NCI-H187 treated with DMSO at 0.1 percent for 48 hours (cell line): ENCODE measurements around the gene SP3.

Source experiments
- DNase-seq: peaks from one replicate; lab custom pipeline; 2025; lab: John Stamatoyannopoulos, UW

SP3 gene

DNA sequence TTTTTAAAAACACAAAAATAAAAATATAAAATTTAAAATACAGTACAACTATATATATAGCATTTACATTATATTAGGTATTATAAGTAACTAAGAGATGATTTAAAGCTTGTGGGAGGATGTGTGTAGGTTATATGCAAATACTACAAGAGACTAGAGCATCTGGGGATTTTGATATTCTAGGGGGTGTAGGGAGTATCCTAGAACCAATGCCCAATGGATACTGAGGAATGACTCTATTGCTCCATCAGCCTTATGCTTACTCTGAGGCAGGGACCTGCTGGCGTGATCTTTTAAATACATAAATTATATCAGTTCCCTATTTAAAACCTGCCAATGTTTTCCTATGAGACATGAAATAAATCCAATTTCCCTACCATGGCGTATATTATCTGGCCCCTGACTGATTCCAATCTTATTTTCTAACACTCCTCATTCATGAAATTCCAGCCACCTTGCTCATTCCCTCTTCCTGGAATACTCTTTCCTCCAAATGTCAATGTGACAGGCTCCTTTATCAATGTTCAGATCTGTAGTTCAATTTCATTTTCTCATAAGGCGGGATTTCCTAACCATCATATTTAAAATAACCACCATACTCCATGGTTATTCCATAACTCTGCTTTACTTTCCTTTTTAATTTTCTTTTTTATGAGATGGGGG lies 22.2 kb downstream of the SP3 start:
- DNase-seq, result no peak

GRCh38 chr2:173941567-173941966 lies 23.6 kb downstream of the SP3 start:
- no peak for DNase-seq

DNA sequence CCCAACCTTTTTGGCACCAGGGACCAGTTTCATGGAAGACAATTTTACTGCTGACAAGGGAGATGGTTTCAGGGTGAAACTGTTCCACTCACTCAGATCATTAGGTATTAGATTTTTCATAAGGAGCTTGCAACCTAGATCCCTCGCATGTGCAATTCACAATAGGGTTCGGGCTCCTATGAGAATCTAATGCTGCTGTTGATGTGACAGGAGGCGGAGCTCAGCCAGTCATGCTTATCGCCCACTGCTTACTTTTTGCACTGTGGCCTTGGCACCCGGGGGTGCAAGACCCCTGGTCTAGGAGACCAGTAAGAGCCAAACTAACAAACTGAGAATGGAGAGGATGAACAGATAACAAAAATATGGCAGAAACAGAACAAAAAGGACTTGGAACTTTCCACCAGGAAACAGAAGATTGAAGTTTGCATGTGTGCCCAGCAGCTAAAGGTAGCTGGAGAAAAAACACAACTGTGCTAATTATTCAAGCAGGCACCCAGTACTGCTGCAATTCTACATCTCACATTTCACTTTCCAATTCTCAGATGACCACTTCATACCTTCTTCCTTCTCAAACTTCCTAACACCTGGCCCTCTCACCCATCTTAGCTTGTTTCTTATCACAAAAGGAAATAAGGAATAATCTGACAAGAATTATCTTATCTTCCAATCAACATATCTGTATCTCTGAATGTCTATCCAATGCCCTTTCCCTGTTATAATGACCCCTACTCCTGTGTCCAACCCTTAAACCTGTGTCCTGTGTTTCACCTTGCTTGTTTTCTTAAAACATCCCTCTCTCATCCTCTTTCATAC lies 24.8 kb downstream of the SP3 start:
- no peak for DNase-seq

- no peak for DNase-seq
Measured at GRCh38 chr2:173938700-173939384, 26.3 kb downstream of the SP3 start.

DNA sequence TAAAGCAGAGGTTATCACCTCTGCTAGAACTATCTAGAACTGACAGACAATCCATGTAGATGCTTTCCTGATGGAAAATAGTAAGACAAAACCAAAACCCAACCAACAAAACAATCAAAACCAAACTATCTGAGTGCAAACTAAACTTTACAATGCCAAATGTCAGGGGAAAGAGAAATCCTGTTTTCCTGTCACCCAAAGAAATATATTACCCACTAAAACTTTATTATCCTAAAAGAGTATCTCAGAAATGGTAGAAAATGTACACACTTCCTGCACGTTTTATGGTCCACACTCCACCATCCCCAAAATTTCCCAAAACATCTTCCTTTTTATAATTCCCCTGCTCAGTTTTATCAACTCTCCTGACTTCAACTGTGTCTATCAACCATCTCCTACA lies 29.9 kb downstream of the SP3 start:
- no peak for DNase-seq

DNA sequence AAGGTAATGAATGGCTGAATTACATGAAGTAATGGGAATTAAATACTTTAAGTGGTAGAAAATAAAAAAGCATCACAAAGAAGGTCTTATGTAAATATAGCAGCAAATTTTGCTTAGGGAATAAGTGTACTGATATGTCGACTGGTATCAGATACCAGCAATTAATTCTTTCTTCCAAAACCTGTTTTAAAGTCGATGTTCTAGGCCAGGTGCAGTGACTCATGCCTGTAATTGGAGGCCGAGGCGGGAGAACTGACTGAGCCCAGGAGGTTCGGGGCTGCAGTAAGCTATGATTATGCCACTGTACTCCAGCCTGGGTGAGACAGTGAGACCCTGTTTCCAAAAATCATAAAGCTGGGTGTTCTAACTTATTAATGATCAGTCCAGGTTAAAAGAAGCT lies 30.3 kb downstream of the SP3 start:
- DNase-seq, result no peak

GRCh38 chr2:173931751-173932150 lies 33.4 kb downstream of the SP3 start:
- no peak for DNase-seq

GRCh38 chr2:173929441-173929840 lies 35.7 kb downstream of the SP3 start:
- no peak for DNase-seq

DNA sequence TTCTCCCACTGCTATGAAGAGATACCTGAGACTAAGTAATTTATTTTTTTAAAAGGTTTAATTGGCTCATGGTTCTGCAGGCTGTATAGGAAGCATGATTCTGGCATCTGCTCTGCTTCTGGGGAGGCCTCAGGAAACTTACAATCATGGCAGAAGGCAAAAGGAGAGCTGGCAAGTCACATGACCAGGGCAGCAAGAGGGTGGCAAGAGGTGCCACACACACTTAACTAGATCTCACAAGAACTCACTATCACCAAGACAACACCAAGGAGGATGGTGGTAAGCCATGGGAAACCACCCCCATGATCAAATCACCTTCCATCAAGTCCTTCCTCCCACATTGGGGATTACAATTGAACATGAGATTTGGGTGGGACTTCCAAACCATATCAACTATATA lies 38.3 kb downstream of the SP3 start:
- no peak for DNase-seq

DNA sequence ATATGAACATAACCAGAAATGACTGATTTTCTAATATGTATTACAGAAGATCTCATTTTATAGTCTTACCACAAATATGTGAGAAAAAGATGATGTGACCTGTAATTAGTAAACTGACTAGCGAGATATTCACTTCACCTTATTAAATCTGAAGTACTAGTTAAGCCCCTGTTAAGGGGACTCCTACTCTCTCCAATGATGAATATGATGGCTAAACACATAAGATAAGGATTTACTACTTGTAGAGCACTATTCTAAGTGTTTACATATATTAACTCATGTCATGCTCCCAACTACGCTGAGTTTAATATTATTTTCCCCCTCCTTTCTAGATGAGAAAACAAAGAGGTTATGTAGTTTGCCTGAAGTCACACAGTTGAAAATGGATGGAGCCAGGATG lies 40.9 kb downstream of the SP3 start:
- DNase-seq, result no peak

GRCh38 chr2:173922760-173923159 lies 42.4 kb downstream of the SP3 start:
- DNase-seq, result no peak

DNA sequence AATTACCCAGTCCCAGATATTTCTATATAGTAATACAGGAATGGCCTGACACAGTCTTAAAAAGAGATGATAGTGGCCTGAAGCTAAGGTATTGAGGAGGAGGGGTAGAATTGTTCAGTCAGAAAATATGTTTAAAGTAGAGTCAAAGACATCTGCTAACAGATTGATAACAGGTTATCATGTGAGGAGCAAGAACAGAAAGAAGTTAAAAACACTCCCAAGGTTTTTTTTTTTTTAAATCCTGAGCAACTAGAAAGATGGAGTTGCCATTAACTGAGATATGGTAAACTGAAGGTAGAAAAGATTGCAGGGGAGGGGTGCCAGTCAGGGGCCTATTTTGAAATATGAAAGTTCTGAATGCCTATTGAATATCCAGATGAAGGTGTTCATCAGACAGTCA lies 43.1 kb downstream of the SP3 start:
- DNase-seq, result no peak

GRCh38 chr2:173914055-173914927 lies 50.9 kb downstream of the SP3 start:
- no peak for DNase-seq

DNA sequence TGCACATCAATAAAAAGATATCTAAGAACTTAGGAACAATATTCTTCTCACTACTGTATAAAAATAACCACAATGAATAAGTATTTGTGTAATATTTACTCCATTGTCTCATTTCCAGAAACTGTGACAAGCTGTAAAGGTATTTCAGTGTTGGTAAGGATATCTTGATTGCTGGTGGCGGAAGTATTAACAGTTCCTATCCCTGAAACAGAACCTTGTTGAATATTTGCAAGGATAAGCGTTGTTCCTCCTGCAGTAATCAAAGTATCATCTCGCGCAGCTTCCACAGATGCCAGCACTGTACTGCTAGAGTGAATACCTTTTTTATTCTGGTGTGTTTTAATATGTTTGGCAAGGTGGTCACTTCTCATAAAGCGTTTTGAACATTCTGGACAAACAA lies 55.3 kb downstream of the SP3 start:
- DNase-seq, result no peak

GRCh38 chr2:173906626-173907025 lies 58.5 kb downstream of the SP3 start:
- no peak for DNase-seq

DNA sequence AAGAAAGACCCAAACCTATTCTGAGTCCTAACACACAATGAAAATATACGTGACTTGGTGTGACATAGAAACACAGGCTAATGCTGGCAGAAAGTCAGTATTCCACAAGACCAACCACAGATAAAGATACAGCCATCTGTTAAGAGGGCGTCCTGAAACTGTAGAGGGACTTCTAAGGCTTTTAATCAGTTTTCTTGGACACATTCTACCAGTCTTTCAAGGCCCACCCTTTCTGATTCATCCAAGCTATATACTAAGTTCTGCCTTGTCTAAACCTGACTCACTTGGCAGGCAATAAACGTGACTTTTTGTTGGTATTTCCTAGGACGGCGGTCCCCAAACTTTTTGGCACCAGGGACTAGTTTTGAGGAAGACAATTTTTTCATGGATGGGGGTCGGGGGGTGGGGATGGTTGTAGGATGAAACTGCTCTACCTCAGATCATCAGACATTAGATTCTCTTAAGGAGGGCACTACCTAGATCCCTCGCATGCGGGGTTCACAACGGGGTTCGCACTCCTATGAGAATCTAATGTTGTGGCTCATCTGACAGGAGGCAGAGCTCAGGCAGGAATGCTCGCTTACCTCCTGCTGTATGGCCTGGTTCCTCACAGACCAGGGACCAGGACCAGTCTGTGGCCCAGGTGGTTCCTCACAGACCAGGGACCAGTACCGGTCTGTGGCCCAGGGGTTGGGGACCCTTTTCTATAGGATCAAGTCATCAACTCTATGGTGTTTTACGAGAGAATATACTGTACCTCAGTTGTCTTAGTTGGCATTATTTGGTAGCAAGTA lies 61.4 kb downstream of the SP3 start:
- no peak for DNase-seq

GRCh38 chr2:173898996-173899395 lies 66.2 kb downstream of the SP3 start:
- DNase-seq, result no peak

- no peak for DNase-seq
Measured at GRCh38 chr2:173898178-173898668, 67.0 kb downstream of the SP3 start.

- DNase-seq, result no peak
Measured at GRCh38 chr2:173896755-173897154, 68.4 kb downstream of the SP3 start.

GRCh38 chr2:173892341-173892740 lies 72.8 kb downstream of the SP3 start:
- DNase-seq, result no peak
